Uterus (tissue), 4 donors: ENCODE data around the gene FZR1. TPM values are rescaled to one million over a fixed set of nuclear protein-coding genes. Genes with fewer than 3 reads are reported as not detected.

Experiments
- DNase-seq, 2 donors: peaks; one replicate each; pipeline ENCODE4 v3.0.0-alpha.2; 2019 to 2020
- H3K27ac ChIP-seq, 2 donors: fragments of 200-600 bp; sonication (generic); 1 replicate in 1 of 2; 2 replicates in 1 of 2; pipeline ENCODE4 v1.5.1; 2016 to 2018
- H3K27me3 ChIP-seq, 2 donors: fragments of 200-600 bp; sonication (generic); one replicate each; pipeline ENCODE4 v1.5.1; 2018 to 2019; ENCODE audit warnings: control low read depth in 1 of 2
- H3K36me3 ChIP-seq, 2 donors: fragments of 200-600 bp; sonication (generic); one replicate each; pipeline ENCODE4 v1.5.1; 2019; ENCODE audit warnings: control low read depth in 1 of 2
- H3K4me1 ChIP-seq, 2 donors: fragments of 200-600 bp; sonication (generic); one replicate each; pipeline ENCODE4 v1.5.1; 2018 to 2019; ENCODE audit warnings: control low read depth in 1 of 2
- H3K4me3 ChIP-seq, 2 donors: fragments of 200-600 bp; sonication (generic); 1 replicate in 1 of 2; 2 replicates in 1 of 2; pipeline ENCODE4 v1.5.1; 2018 to 2019; ENCODE audit warnings: mild to moderate bottlenecking in 1 of 2
- H3K9me3 ChIP-seq, 2 donors: fragments of 200-600 bp; sonication (generic); one replicate each; pipeline ENCODE4 v1.5.1; 2019; ENCODE audit warnings: control low read depth in 1 of 2
- CTCF ChIP-seq, 4 experiments: fragments of 200-600 bp in 2 of 4; fragments of 450-650 bp in 2 of 4; sonication (generic) in 2 of 4; IDR thresholded peaks; one replicate each; pipeline ENCODE4 v1.5.1; 2016 to 2019; ENCODE audit warnings: antibody characterized with exemption in 4 of 4, mild to moderate bottlenecking in 2 of 4, moderate library complexity in 1 of 4
- POLR2A ChIP-seq, 2 donors: fragments of 450-650 bp; IDR thresholded peaks; one replicate each; pipeline ENCODE4 v1.6.1; 2016; ENCODE audit warnings: antibody characterized with exemption in 2 of 2, mild to moderate bottlenecking in 1 of 2, moderate library complexity in 1 of 2
- intact Hi-C: fragments of 100-400 bp; cut with DNase I; formaldehyde crosslinking; loops from one replicate; pipeline ENCODE4 v1.15.1; 2023; ENCODE audit warnings: low total_unique reads
- total RNA-seq, 4 donors: library from RNA; depleted of rRNA in 3 of 4; stranded (reverse); fragments of >200 nt in 3 of 4; gene quantifications; one replicate each; pipeline versions ENCODE4 v1.1.0 to v1.2.4, GENCODE V29; 2014 to 2023
- donor health status: DM: yes; HTN: yes; CAD: no.

Gene FZR1
- total RNA-seq, 4 donors from 2014 or later: 3.8 to 70.8 (median 33.0) TPM

GRCh38 chr19:3481241-3482090, 24.6 kb upstream of the FZR1 start:
- intact Hi-C loops: no loop called here
- no peak for TF ChIP-seq POLR2A (IDR thresholded peaks at IDR 0.05)
- TF ChIP-seq CTCF (IDR thresholded peaks at IDR 0.05): no peak
- peaks cover 5 to 11% of the 10 kb centered on the region in 2 donors for H3K27me3 ChIP-seq

GRCh38 chr19:3482507-3483225, 23.4 kb upstream of the FZR1 start:
- Histone ChIP-seq H3K27me3 (peaks cover 5 to 11% of the 10 kb centered on the region in 2 donors), H3K9me3 (no peaks in the 10 kb centered on the region), H3K4me1 (no peaks in the 10 kb centered on the region), H3K36me3 (no peaks in the 10 kb centered on the region), H3K27ac (no peak overlapping the region), H3K4me3 (no peak overlapping the region)
- TF ChIP-seq POLR2A (IDR thresholded peaks at IDR 0.05): no peak
- TF ChIP-seq CTCF (IDR thresholded peaks at IDR 0.05): no peak
- no peak for DNase-seq
- intact Hi-C loops: no loop called here

More at GRCh38 chr19:3481241-3482090, 24.6 kb upstream of the FZR1 start:
- no peak overlapping the region for H3K27ac ChIP-seq
- no peaks in the 10 kb centered on the region for H3K36me3 ChIP-seq
- no peaks in the 10 kb centered on the region for H3K9me3 ChIP-seq
- no peak overlapping the region for H3K4me3 ChIP-seq
- H3K4me1 ChIP-seq: no peaks in the 10 kb centered on the region
- DNase-seq: no peak

GRCh38 chr19:3483226-3483628, 22.9 kb upstream of the FZR1 start, which contains the start of gene SMIM44:
SMIM44 (minus strand) TSS chr19:3483441; CDS start chr19:3483403, 38 bp downstream.
- Histone ChIP-seq H3K4me1 (no peaks in the 10 kb centered on the region), H3K9me3 (no peaks in the 10 kb centered on the region), H3K27me3 (peaks cover 5 to 11% of the 10 kb centered on the region in 2 donors), H3K4me3 (no peak within 1 kb of the TSS), H3K36me3 (no peaks in the 10 kb centered on the region), H3K27ac (no peak within 1 kb of the TSS)
- intact Hi-C loops: no loop called here
- DNase-seq: no peak
- no peak for TF ChIP-seq POLR2A (IDR thresholded peaks at IDR 0.05)
- no peak for TF ChIP-seq CTCF (IDR thresholded peaks at IDR 0.05)

GRCh38 chr19:3491396-3492119, 14.6 kb upstream of the FZR1 start:
- no peak for DNase-seq
- no peaks in the 10 kb centered on the region for H3K9me3 ChIP-seq
- no peak overlapping the region for H3K27ac ChIP-seq
- H3K27me3 ChIP-seq: no peaks in the 10 kb centered on the region
- H3K4me1 ChIP-seq: no peaks in the 10 kb centered on the region
- H3K4me3 ChIP-seq: no peak overlapping the region
- no peaks in the 10 kb centered on the region for H3K36me3 ChIP-seq
- intact Hi-C loops: no loop called here
- TF ChIP-seq POLR2A (IDR thresholded peaks at IDR 0.05): no peak
- no peak for TF ChIP-seq CTCF (IDR thresholded peaks at IDR 0.05)
